HG03457 (cell line): ENCODE data around the gene EOLA1.
"Not testable (repeated sequence)": the region's sequence is repeated elsewhere in the genome, so short reads cannot be mapped to it uniquely, and the experiment has no call there.

Source experiments
- ATAC-seq: cut with Tn5 transposase; IDR thresholded peaks from one replicate; pipeline ENCODE4 v1.9.1; 2021; ENCODE audit warnings: moderate number of reproducible peaks; ENCODE audit not compliant: unreplicated experiment

EOLA1 gene

DNA sequence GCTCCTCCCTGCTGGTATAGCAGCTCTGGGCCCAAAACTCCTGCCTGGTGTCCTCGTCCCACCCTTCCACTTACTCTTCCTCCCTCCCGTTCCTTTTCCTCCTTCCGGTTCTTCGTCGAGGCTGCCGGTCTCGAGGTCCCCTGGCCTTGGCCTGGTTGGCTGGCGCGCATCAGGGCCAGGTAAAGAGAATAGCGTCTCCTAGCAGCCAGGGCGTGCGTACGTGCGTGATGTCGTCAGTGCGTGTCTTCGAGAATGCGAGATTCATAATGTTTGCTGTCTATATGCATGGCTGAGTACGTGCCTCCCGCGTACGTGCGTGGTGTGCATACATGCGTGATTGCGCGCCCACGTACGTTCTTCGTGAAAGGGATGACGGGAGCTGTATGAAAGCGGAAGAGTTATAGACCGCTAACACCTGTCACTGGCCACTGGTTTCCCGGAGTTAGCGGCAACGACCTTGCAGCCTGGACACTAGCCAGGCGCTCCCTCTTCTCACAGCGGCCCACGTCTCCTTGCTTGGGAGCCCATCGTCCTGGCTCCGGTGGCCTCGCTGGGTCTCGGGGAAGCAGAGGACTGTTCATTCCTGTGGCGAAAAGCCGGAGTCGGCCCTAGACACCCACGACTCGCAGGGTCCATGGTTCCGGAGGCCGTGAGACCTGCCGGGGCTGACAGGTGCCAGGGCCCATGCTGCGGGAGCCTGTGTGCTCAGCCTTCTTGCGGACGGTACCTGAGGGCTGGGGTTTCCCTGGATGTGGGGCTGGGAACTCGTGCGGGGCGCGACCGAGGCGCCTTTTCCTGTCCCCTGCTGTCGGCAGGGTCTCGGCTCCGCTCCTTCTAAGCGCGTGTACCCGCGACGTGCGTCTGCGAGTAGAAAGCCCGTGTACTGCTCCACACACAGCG, at the start of gene EOLA1:
EOLA1 (plus strand) TSS at position 392 of the 900 bp plus-strand sequence. CDS start 4,619 bp downstream, outside the sequence.
- ATAC-seq = peak; percentile 67

DNA sequence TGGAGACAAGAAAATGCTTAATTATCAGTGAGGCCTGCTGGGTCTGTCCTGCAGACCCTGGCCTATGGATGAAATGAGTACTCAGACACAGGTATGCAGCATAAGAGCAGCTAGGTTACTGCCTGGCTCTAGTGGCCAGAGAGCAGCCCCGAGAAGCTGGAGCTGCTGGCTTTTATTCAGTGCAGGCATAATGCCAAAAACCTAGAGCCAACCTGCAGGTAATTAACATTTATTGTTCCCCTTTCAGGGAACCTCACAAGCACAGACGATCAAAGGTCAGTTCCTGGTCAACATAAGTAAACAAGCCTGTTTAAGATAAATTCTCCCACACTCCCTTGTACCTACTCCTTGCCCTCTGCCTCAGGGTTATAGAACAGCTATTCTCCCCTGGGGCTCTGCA, 49.0 kb upstream of the EOLA1 start:
- ATAC-seq = no peak

DNA sequence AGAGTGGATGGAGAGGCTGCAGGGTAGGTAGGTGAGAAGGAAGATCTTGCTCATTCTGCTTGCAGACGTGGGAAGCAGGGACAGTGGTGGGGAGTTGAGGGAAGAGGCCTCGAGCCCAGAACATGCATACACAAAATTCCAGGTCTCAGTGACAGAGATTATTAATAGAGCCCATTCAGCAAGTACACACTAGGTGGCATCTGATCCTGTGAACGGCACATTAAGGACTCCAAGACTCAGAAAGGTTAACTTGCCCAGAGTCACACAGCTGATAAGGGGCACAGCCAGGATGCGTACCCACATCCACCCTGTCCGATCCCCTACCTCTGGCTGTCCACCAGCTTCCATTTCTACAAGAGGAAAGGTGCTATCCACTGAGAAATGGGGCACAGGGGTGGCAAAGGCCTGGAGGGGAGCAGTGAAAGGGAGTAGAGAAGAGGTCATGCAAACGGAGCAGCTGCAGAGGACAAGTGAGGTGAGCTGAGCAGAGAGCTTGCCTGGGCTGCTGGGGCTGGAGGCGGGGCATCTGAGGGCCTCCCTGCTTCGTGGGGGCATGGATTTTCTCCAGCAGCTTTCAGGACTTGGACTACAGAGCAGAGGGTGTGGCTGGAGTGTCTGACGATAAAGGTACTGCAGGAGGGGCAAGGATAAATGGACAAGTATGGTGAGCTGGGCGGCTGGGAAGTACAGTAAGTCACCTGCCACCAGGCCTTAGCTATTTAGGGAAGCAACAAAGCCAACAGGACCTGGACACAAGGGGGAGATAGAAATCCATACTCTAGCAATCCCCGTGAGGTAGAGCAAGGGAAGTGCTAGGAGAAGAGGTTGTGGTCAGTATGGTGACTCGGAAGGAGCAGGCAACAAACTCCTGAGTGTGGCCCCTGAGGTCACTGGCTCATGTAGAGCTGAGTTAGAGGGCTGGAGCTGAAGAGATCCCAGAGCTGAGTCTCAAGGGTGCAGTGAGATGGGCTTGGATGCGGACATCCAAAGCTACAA, 46.9 kb upstream of the EOLA1 start:
- no peak for ATAC-seq

DNA sequence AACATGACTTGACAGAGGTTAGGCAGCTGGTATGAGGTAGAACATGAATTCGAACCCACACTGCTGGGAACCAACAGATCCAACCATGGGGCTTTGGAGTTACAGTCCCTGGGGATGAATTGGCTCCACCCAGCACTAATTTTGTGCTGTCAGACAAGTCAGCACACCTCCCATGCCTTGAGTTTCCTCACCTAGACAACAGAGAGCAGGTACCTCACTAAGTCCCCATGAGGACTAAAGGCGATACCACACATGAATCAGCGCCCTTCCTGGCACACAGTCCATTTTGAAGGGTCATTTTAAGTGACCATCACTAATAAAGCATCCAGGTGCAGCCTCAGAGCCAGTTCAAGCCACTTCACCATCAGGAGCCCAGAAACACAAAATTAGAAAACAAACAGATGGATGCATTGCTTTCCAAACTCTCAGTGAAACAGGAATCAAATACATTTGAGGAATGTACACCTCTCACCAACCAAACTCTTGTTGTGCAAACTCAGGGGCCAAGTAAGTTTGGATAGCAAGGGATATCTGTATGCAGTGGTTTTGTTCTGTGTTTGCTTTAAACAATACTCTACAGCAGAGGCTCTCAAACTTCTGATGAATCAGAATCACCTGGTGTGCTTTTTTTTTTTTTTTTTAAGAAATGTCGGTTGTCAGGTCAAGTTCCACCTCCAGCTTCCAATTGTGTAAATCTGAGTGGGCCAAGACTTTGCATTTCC, 45.8 kb upstream of the EOLA1 start:
- ATAC-seq = no peak

DNA sequence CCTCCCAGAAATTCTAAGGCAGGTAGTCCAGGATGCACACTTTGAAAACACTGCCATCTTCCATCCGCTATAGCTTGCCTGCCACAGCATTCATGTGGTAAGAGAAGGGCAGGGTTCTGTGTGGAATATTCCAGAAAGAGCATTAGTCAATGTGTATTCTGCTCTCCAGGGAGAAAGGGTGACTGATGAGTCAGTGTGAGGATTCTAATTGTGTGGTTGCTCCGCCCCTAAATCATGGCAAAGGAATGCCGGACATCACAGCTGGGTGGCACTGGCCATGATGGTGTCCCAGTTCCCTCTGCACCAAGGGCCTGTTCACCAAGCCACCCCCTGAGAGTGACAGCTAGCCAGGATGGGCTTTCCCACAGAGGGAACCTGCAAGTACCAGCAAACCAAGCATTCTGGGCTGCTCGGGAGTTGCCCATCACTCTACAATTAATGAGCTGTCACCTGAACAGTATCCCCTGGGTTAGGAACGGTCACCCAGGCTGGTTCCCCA, 45.2 kb upstream of the EOLA1 start:
- ATAC-seq = no peak

DNA sequence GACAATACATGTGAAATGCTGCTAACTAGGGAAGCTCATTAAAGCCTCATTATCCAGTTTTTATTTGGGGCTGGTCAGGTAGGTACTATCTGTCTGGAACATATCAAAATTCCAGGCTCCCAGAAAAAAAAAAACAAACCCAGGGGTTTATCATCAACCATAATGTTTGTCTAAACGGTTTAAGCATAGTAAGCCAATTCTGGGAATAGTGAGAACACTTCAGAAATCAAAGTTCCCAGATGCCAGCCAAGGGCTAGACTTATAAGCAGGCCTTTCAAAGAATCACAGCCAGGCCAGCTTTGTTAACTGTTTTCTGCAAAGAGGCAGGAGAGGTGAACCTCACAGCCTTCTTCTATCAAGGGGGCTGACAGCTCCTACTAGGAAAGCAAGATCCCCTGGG, 43.8 kb upstream of the EOLA1 start:
- ATAC-seq = no peak

DNA sequence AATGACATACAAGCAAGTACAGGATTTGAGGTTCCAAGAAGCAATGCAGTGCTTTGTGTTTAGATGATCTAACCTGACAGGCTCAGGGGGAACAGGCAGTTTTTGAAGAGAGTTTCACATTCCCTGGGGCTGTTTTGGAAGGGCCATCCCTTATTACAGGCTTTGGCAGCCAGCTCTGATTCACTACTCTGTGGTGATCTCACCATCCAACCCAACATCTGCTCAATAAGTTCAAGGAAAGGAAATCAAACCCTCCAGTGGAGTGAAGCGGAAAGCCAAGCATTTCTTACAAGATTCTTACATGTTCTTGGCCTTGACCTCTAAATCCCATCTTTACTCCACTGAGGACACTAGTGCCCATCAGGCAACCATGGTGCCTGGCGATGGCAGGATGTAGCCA, 43.2 kb upstream of the EOLA1 start:
- ATAC-seq = no peak

DNA sequence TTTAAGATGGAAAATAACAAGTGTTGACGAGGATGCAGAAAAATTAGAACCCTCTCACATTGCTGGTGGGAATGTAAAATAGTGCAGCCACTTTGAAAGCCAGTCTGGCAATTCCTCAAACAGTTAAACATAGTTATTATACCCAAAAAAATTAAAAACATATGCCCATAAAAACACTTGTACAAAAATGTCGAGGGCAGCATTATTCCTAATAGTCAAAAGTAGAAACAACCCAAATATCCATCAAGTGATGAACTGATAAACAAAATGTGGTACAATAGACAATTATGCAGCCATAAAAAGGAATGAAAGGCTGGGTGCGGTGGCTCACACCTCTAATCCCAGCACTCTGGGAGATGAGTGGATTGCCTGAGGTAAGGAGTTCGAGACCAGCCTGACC, 42.0 kb upstream of the EOLA1 start:
- ATAC-seq = no peak

DNA sequence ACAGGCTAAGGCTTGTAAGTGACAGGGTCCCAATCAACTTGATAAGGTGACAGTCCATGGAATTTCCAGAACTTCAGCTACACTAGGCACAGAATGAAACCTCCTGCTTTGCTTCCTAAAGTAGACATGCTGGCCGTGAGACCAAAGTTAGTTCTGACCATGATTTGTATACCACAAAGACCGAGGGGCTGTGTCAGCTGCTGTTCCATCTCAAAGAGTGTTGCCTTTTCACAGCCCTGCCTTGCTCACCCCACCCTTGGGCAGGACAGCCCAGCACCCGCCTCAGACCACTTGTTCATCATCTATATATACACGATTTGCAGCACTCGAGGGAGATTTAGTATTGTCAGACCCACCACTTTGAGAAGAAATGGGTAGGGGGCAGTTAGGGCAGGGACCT, 41.0 kb upstream of the EOLA1 start:
- no peak for ATAC-seq

DNA sequence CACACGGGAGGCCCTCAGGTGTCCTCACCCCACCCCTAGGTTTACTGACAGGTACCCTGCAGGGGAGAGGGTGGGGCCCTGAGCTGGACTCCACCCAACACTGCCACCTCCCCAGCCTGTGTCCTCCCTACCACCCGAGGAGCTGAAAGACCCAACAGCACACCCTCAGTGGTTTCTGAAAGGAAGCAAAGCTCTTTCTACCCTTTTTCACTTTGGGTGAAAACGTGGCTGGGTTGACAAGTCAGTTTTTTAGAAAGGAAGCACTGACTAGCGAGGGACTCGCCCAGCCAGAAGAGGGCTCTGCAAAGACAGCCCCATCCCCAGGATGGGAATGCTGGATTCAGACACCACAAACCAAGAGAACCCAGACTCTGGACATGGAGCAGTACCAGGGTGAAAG, 37.9 kb upstream of the EOLA1 start:
- ATAC-seq = not testable (repeated sequence)

DNA sequence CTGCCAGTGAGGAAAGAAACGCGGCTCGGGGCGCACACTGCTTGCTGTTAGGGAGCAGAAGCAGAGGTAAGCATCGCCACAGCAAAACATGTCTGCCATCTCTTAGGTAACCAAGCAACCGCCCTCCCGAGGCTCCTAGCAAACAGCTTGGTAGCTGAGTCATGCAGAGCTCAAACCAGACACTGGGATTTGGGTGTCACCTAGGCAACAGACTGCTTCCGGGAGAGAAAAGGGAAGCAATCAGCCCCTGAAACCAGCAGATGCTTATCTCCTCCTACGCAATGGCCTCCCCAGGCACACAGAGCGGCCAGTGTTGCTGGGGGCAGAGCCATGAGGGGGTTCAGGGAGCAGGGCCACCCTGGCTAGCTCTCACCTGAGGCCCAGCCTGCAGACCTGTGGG, 37.4 kb upstream of the EOLA1 start:
- peak; percentile 72 for ATAC-seq

DNA sequence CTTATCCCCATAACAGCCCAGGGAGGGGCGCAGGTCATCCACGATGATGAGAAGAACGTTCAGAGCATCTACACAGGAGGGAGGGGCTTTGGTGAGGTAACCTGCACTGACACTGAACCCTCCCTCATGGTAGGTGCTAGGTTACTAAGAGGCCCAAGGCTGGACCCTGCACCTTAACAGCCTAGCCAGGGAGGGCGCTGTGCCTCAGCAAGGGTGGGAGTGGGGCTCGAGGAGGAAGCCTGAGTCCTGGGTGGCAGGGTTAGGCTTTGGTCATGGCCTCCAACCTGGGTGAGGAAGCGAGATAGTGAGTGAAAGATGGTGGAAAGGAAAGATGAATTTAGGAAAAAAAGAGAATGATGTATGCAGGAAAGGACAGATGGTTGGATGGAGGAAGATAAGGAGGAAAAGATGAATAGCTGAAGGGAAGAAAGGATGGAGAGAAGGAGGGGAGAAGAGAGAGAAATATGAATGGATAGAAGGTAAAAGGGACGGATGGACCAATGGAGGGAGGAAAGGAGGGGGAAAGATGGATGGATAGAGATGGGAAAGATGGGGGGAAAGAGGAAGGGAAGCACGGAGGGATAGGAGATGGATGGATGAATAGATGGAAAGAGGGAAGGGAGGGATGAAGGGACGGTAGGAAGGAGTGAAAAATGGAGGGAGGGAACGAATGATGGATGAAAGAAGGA, 36.4 kb upstream of the EOLA1 start:
- peak; percentile 31 for ATAC-seq

DNA sequence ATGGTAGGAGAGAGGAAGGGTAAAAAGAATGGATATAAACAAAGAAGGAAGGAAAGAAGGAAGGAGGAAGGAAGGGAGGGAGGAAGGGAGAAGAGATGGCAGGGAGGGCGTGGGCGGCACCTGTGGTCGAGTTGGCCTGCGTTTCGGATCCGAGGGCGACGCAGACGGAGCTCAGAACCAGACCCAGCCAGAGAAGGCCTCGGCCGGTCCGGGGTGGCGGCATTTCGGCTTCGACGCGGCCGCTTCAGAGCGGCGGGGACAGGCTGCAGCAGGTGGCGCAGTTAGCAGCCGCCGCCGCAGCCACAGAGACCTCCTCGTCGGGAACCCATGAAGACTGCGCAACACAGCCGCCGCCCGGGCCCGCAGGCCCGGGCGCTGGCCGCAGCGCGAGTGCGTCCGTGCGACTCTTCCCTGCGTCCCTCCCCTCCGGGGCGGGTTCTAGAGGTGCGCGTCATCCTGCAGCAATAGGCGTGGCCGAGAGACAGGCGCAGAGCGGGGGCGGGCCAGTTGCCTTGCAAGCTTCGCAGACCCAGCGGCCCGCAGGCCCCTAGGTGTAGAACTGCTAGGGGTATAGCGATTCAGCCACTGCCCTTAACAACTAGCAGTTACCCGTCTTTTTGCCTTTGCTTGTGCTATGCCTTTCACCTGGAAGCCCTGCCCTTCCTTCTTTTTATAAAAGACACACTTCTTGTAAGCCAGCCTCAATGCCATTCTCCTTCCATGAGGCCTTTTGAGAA, 35.7 kb upstream of the EOLA1 start, which contains the start of gene IDS:
IDS (minus strand) TSS at position 392 of the 737 bp plus-strand sequence; CDS start at position 223, 169 bp downstream.
- ATAC-seq = peak; percentile 72

DNA sequence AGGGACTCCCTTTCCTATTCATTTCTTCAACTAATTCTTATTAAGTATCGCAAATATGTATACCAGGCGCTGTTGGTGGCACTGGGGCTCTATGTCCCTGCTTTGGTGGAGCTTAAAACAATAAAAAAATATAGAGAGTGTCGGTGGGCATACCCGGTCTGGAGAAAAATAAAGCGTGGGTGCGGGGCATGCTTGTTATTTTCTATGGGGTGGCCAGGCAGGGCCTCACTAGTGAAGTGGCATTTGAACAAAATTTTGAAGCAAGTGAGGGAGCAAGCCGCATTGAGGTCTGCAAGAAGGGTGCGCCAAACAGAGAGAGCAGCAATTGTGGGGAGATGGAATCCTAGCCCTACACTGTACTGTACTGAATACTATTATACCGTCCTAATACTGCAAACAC, 35.1 kb upstream of the EOLA1 start:
- ATAC-seq = no peak

DNA sequence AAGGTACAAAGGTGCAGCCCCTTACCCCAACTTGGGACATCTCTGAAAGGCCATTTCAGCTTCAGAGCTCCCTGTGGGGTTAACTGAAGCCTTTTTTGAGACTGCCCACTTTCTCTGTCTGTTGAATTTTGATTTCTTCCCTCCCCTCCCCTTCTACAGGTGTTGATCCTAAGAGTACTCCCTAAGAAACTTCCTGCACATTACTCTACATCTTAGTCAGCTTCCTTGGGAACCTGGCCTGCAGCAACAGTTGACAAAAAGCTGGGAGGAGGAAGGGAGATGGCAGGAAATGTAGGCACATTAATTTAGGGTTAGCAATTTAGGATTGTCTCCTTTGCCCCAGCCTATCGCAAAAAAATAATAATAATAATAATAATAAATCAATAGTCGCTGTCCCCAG, 34.5 kb upstream of the EOLA1 start:
- ATAC-seq = no peak

DNA sequence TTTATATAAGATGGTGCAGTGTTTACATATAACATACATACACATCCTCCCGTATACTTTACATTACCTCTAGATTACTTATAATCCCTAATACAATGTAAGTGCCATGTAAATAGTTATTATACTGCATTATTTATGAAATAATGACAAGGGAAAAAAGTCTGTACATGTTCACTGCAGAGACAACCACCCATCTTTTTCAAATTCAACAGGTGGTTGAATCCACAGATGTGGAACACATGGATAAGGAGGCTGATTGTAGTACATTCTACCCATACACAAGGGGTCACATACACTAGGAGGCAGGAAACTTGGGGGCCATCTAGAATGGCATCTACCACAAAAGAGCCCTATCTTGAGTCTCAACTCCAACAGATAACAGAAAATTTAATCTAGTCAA, 32.3 kb upstream of the EOLA1 start:
- no peak for ATAC-seq

DNA sequence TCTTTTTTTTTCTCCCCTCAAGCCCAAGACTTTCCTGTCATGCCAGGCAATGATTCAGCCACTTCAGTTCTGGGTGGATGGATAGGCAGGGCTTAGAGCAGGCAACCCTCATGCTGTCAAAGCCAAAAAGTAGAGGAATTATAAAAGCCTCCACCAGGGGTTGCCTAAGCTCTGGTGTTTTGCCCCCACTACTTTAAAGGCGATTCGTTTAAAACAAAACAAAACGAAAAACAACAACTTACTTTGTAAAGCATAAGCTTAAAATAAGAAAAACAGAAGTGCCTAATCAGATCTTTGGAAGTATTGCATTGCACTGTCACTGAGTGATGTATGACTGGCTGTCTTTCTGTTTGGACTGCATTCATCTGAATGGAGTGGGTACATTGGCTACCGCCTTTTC, 30.4 kb upstream of the EOLA1 start:
- no peak for ATAC-seq

DNA sequence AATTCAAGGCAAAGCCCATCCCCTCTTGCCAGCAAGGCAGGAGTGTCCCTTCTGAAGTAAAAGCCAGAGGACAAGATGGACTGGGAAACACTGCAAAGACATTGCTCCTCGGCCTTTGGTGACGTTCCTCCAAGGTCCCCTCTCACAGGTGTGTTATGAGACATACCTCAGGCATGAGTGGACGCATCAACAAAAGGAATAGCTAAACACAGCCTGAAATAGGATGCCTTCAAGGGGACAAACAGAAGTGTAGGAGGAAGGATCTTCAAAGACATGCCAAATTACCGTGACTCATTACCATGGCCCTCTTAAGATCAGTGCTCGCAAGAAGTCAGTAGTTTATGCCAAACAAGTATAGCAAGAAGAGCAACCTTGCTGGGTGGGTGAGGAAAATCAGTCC, 29.7 kb upstream of the EOLA1 start:
- no peak for ATAC-seq

DNA sequence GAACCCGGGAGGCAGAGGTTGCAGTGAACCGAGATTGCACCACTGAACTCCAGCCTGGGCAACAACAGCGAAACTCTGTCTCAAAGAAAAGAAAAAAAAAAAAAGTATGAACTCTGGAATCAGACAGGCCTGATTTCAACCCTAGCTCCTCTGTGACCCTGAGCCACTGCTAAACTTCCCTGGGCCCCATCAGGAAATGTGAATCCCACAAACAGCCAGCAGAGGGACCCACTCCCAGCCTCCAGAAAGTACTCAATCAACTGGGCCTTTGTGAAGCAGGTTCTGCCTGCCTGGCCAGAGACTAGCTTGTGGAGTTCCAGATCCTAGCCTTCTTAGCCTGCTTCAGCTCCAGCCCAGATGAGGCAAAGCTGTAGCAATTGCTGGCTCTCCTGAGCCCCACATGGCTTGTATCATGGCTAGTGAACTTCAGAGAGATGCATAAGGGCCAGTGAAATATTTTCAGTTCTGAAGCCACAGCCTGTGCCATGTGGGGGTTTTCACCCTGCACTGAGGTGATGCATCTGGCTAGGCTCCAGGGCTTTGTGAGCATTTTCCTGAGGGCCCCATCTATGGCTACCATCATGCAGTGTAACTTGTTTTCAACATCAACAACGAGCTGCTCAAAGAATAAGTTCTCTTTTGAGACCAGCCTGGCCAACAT, 28.5 kb upstream of the EOLA1 start:
- peak; percentile 69 for ATAC-seq
